ENCODE data around the gene DENND11.

- TF ChIP-seq ETV6 (IDR thresholded peaks at IDR 0.05; ENCODE audit: borderline replicate concordance in 1 of 2, low read depth in 2 of 2, low read length in 1 of 2) (no peak), ETV6 (CRISPR knock-in tag; IDR thresholded peaks at IDR 0.05; ENCODE audit: borderline replicate concordance) (no peak), SIN3A (IDR thresholded peaks at IDR 0.05; ENCODE audit: borderline replicate concordance in 2 of 2, control insufficient read depth in 1 of 2, low read depth in 2 of 2, low read length in 2 of 2) (no peak), MAZ (CRISPR knock-in tag; conservative IDR thresholded peaks at IDR 0.05 in 1 of 2, IDR thresholded peaks at IDR 0.05 in 1 of 2) (no peak), RBM14 (IDR thresholded peaks at IDR 0.05; ENCODE audit: borderline replicate concordance, insufficient read depth, low read depth, low read length) (no peak), BDP1 (IDR thresholded peaks at IDR 0.05; ENCODE audit: insufficient read depth, insufficient read length) (no peak)
Measured at GRCh38 chr7:141708351-141708750, 6.4 kb upstream of the DENND11 start, which contains the start of gene WEE2.
